Right lobe of liver (tissue), 6 donors: ENCODE data around the gene RPP21. TPM values are rescaled to one million over a fixed set of nuclear protein-coding genes. Genes with fewer than 3 reads are reported as not detected.

Experiments used
- ATAC-seq, 4 donors: fragments of 200-7000 bp; cut with Tn5 transposase; one replicate each; pipeline ENCODE4 v1.9.1; 2020; ENCODE audit warnings: mild to moderate bottlenecking in 4 of 4, moderate library complexity in 4 of 4
- DNase-seq, 3 donors: peaks; one replicate each; pipeline ENCODE4 v3.0.0-alpha.2; 2020
- H3K27ac ChIP-seq, 3 donors: fragments of 200-600 bp; one replicate each; pipeline ENCODE4 v1.8.0; 2022
- H3K27me3 ChIP-seq, 2 donors: fragments of 200-600 bp; one replicate each; pipeline ENCODE4 v1.8.0; 2022
- H3K36me3 ChIP-seq, 4 donors: fragments of 200-600 bp; sonication (generic) in 1 of 4; one replicate each; pipeline versions ENCODE4 v1.5.1 to v1.8.0; 2017 to 2022; ENCODE audit warnings: control low read depth in 1 of 4
- H3K4me1 ChIP-seq, 4 donors: fragments of 200-600 bp; sonication (generic) in 1 of 4; one replicate each; pipeline versions ENCODE4 v1.5.1 to v1.8.0; 2017 to 2022; ENCODE audit warnings: control low read depth in 1 of 4
- H3K4me3 ChIP-seq, 3 donors: fragments of 200-600 bp; one replicate each; pipeline ENCODE4 v1.8.0; 2022
- H3K9me3 ChIP-seq, 4 donors: fragments of 200-600 bp; sonication (generic) in 1 of 4; one replicate each; pipeline versions ENCODE4 v1.5.1 to v1.8.0; 2017 to 2022; ENCODE audit warnings: control low read depth in 1 of 4
- POLR2A ChIP-seq: fragments of 450-650 bp; IDR thresholded peaks from one replicate; pipeline ENCODE4 v1.6.1; 2017; ENCODE audit warnings: antibody characterized with exemption, mild to moderate bottlenecking
- WGBS: methylation state at CpG from one replicate; pipeline ENCODE4 v1.1.6; 2018; ENCODE audit warnings: low coverage, low lambda C conversion rate; ENCODE audit not compliant: insufficient coverage; ENCODE audit errors: missing lambda C conversion rate; 5-methylcytosine and 5-hydroxymethylcytosine counted together
- intact Hi-C, 2 donors: fragments of 100-400 bp; cut with DNase I; formaldehyde crosslinking; loops; one replicate each; pipeline versions ENCODE4 v1.11.2 to v1.14.1; 2022
- total RNA-seq, 6 experiments: library from RNA; depleted of rRNA in 2 of 6; stranded (reverse); fragments of >200 nt in 2 of 6; fragmentation: NEBNext Ultra II Directional in 3 of 6; extraction: Animal tissue kit (Norgen Biotek cat#: 25700) in 3 of 6; gene quantifications; one replicate each; pipeline versions ENCODE4 v1.1.0 to v1.2.4, GENCODE V29; 2016 to 2023
- TF ChIP-seq, protein P1 (sequence below), 4 donors: fragments of 200-600 bp in 3 of 4; fragments of 450-650 bp in 1 of 4; IDR thresholded peaks; one replicate each; pipeline versions ENCODE4 v1.5.1 to v1.8.0; 2016 to 2022; ENCODE audit warnings: antibody characterized with exemption in 4 of 4, mild to moderate bottlenecking in 2 of 4
- donor health status: DM: no; HTN: yes; CAD: no.
- donor health status: DM: no; HTN: no; CAD: no.
- donor health status: DM: no; HTN: no; CAD: no.
- donor health status: DM: no; HTN: yes; CAD: no.
- donor health status: DM: no; HTN: yes; CAD: no.

Gene RPP21
- total RNA-seq, 6 experiments from 2014 or later, result 13.8 to 49.5 (median 16.3) TPM

DNA sequence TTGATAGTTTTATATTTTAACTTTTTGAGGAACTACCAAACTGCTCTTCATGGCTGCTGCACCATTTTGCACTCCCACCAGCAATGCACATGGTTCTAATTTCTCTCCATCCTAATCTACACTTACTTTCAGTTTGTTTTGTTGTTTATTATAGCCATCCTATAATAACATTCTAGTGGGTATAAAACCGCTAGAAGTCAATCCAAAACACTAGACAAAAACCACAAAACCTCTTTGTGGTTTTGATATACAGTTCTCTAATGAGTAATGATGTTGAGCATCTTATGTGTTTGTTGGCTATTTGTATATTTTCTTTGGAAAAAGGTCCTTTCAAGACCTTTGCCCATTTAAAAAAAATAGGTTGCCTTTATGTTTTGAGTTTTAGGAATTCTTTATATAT lies 5.6 kb downstream of the RPP21 start:
- intact Hi-C loops, result no loop called here
- Histone ChIP-seq H3K4me1 (peaks cover 0 to 4% (median 0%) of the 10 kb centered on the region in 4 donors), H3K27me3 (no peaks in the 10 kb centered on the region), H3K36me3 (no peaks in the 10 kb centered on the region), H3K27ac (no peak overlapping the region), H3K9me3 (no peaks in the 10 kb centered on the region), H3K4me3 (no peak overlapping the region)
- 32% methylated on average over 1 of the region's 1 CpG for WGBS
- DNase-seq (no peak), ATAC-seq (no peak)
- TF ChIP-seq, protein P1, sequence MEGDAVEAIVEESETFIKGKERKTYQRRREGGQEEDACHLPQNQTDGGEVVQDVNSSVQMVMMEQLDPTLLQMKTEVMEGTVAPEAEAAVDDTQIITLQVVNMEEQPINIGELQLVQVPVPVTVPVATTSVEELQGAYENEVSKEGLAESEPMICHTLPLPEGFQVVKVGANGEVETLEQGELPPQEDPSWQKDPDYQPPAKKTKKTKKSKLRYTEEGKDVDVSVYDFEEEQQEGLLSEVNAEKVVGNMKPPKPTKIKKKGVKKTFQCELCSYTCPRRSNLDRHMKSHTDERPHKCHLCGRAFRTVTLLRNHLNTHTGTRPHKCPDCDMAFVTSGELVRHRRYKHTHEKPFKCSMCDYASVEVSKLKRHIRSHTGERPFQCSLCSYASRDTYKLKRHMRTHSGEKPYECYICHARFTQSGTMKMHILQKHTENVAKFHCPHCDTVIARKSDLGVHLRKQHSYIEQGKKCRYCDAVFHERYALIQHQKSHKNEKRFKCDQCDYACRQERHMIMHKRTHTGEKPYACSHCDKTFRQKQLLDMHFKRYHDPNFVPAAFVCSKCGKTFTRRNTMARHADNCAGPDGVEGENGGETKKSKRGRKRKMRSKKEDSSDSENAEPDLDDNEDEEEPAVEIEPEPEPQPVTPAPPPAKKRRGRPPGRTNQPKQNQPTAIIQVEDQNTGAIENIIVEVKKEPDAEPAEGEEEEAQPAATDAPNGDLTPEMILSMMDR (IDR thresholded peaks at IDR 0.05), result no peak
- TF ChIP-seq POLR2A, result no peak

DNA sequence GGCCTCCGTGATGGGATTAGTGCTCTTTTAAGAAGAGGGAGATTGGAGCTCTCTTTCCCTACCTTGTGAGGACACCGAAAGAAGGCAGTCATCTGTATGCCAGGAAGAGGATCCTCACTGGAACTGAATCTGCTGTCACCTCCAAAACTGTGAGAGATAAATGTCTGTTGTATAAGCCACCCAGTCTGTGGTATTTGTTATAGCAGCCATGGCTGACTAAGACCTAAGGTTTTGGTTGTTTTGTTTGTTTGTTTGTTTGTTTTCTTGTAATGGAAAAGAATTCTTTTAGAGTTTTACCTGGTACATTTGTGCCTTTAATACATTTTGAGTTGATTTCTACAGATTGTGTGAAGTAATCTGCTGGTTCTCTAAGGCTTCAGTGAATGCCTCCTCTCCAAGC lies 7.6 kb downstream of the RPP21 start:
- ATAC-seq (no peak), DNase-seq (no peak)
- H3K9me3 ChIP-seq, result no peaks in the 10 kb centered on the region
- H3K27me3 ChIP-seq, result no peaks in the 10 kb centered on the region
- H3K4me1 ChIP-seq, result no peaks in the 10 kb centered on the region
- TF ChIP-seq, protein P1 (IDR thresholded peaks at IDR 0.05), result no peak
- 25% methylated on average over 1 of the region's 2 CpGs for WGBS
- H3K36me3 ChIP-seq, result no peaks in the 10 kb centered on the region
- intact Hi-C loops, result no loop called here
- no peak overlapping the region for H3K4me3 ChIP-seq
- no peak overlapping the region for H3K27ac ChIP-seq

DNA sequence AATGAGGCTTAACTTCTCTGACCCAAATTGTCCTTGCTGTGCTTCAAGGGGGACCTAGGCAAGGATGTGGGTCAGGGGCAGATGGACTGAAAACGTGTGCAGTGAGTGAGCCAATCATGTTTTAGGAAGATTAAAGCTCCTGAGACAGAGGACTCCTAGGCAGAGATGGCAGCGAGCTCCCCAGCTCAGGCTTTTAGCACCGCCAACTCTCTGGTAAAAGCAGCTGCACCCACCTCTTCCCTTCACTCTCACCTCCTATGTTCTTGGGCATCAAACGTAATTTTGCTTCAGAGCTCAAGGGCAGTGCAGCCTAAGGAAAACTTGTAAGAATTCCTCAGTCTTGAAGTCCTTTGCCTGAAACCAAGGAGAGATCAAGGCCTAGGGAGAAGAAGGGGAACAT lies 10.3 kb downstream of the RPP21 start:
- no peak overlapping the region for H3K27ac ChIP-seq
- DNase-seq (no peak), ATAC-seq (no peak)
- 60% methylated on average over 4 of the region's 4 CpGs for WGBS
- no peaks in the 10 kb centered on the region for H3K36me3 ChIP-seq
- peaks cover 6 to 9% of the 10 kb centered on the region in 2 donors for H3K27me3 ChIP-seq
- peaks cover 0 to 3% (median 0%) of the 10 kb centered on the region in 4 donors for H3K4me1 ChIP-seq
- TF ChIP-seq, protein P1 (IDR thresholded peaks at IDR 0.05), result no peak
- TF ChIP-seq POLR2A, result no peak
- H3K9me3 ChIP-seq, result no peaks in the 10 kb centered on the region
- H3K4me3 ChIP-seq, result no peak overlapping the region
- intact Hi-C loops, result no loop called here

DNA sequence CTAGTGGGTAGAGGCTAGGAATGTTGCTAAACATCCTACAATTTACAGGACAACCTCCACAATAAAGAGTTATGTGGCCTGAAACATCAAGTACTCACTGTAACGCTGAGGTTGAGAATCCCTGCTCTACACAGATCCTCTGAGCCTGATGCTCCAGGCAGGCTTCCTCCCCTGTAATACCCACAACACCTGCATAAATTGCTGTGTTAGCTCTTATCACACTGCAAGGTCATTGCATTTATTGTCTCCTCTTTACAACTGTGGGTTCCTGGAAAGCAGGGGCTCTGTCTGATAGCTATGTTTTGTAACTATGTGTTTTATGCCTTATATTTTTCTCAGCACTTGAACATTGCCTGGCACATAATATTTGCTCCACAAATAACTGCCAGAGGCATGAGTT lies 11.6 kb downstream of the RPP21 start:
- no peak for TF ChIP-seq POLR2A
- TF ChIP-seq, protein P1 (IDR thresholded peaks at IDR 0.05), result no peak
- Histone ChIP-seq H3K4me3 (no peak overlapping the region), H3K9me3 (no peaks in the 10 kb centered on the region), H3K4me1 (peaks cover 0 to 3% (median 0%) of the 10 kb centered on the region in 4 donors), H3K36me3 (no peaks in the 10 kb centered on the region), H3K27ac (no peak overlapping the region), H3K27me3 (peaks cover 6 to 9% of the 10 kb centered on the region in 2 donors)
- intact Hi-C loops, result no loop called here
- WGBS, result 50% methylated on average over 1 of the region's 1 CpG
- ATAC-seq (no peak), DNase-seq (no peak)
